DOHH2 (cell line): Measurements from ENCODE around the gene KCNK3.

ENCODE experiments used
- H3F3A ChIP-seq: fragments of 200-600 bp; sonication (generic), shearing (Covaris generic); 2 replicates; pipeline ENCODE4 v1.6.0; 2016; ENCODE audit warnings: antibody characterized with exemption, mild to moderate bottlenecking; ENCODE audit not compliant: control insufficient read depth, insufficient read depth
- H3K27ac ChIP-seq: fragments of 200-600 bp; sonication (generic); 2 replicates; pipeline ENCODE4 v1.5.1; 2014; ENCODE audit warnings: low read depth, mild to moderate bottlenecking, low read length, moderate library complexity
- H3K27me3 ChIP-seq: fragments of 200-600 bp; sonication (generic); 2 replicates; pipeline ENCODE4 v1.6.1; 2014; ENCODE audit warnings: mild to moderate bottlenecking, low read length, mixed read lengths; ENCODE audit not compliant: control insufficient read depth
- H3K36me3 ChIP-seq: fragments of 200-600 bp; sonication (generic); 2 replicates; pipeline ENCODE4 v1.6.1; 2014; ENCODE audit warnings: mild to moderate bottlenecking, low read length, moderate library complexity, mixed read lengths; ENCODE audit not compliant: control insufficient read depth
- H3K4me1 ChIP-seq: fragments of 200-600 bp; sonication (generic); 2 replicates; pipeline ENCODE4 v1.6.1; 2014; ENCODE audit warnings: mild to moderate bottlenecking, low read length, mixed read lengths; ENCODE audit not compliant: control insufficient read depth
- H3K4me2 ChIP-seq: fragments of 200-600 bp; sonication (generic); 2 replicates; pipeline ENCODE4 v1.6.0; 2014; ENCODE audit warnings: mild to moderate bottlenecking, low read length, moderate library complexity
- H3K4me3 ChIP-seq: fragments of 200-600 bp; sonication (generic); 2 replicates; pipeline ENCODE4 v1.5.1; 2014; ENCODE audit warnings: mild to moderate bottlenecking, low read length, mixed read lengths
- H3K79me2 ChIP-seq: fragments of 200-600 bp; sonication (generic); 2 replicates; pipeline ENCODE4 v1.6.1; 2014; ENCODE audit warnings: mild to moderate bottlenecking, low read length, mixed read lengths; ENCODE audit not compliant: control insufficient read depth
- H3K9me2 ChIP-seq: fragments of 200-600 bp; sonication (generic); replicated peaks from 2 replicates; pipeline ENCODE4 v1.6.1; 2014; ENCODE audit warnings: mild to moderate bottlenecking, low read length, mixed read lengths; ENCODE audit not compliant: control insufficient read depth
- H3K9me3 ChIP-seq: fragments of 200-600 bp; sonication (generic); 2 replicates; pipeline ENCODE4 v1.6.1; 2014; ENCODE audit warnings: antibody characterized with exemption, low read length, mixed read lengths; ENCODE audit not compliant: control insufficient read depth, insufficient read depth
- H4K20me1 ChIP-seq: fragments of 200-600 bp; sonication (generic); 2 replicates; pipeline ENCODE4 v1.6.0; 2014; ENCODE audit warnings: low read depth, mild to moderate bottlenecking, antibody characterized with exemption, low read length, moderate library complexity; ENCODE audit not compliant: control insufficient read depth, insufficient read depth
- CTCF ChIP-seq: fragments of 200-600 bp; sonication (generic); IDR thresholded peaks from one replicate; pipeline ENCODE4 v1.5.1; 2014; ENCODE audit warnings: antibody characterized with exemption, mild to moderate bottlenecking, low read depth, low read length; ENCODE audit not compliant: poor library complexity, severe bottlenecking
- EZH2phosphoT487 ChIP-seq: fragments of 200-600 bp; sonication (generic); IDR thresholded peaks from 2 replicates; pipeline ENCODE4 v1.6.1; 2017; ENCODE audit warnings: borderline replicate concordance, mild to moderate bottlenecking, antibody characterized with exemption, low read length, moderate library complexity, mixed read lengths

Gene KCNK3

DNA sequence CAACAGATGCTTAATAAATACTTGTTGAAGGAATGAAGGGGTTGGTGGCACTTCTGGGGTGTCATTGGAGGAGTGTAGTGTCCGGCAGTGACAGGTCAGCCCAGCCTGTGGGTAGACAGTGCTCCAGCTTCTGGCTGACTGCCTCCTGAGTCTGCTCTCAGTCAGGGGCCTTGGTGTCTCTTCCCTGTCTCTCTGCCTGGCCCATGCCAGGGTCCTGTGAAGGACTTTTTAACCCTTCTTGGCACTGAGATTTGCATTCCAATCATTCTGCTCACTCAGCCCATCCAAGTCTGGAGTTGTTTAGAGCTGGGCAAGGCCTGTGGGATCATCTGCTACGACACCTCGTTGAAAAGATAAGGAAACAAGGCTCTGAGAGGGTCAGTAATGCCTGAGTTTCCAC is 1.4 kb upstream of the KCNK3 start:
- H3F3A ChIP-seq: no peaks in the 10 kb centered on the region
- no peaks in the 10 kb centered on the region for H3K36me3 ChIP-seq
- no peaks in the 10 kb centered on the region for H4K20me1 ChIP-seq
- H3K79me2 ChIP-seq: no peaks in the 10 kb centered on the region
- no peak overlapping the region for H3K27ac ChIP-seq
- H3K27me3 ChIP-seq: peaks cover 20% of the 10 kb centered on the region
- TF ChIP-seq CTCF: no peak
- TF ChIP-seq EZH2phosphoT487: no peak
- no peaks in the 10 kb centered on the region for H3K4me1 ChIP-seq
- no peaks in the 10 kb centered on the region for H3K9me3 ChIP-seq
- H3K4me2 ChIP-seq: no peak overlapping the region
- no peak overlapping the region for H3K4me3 ChIP-seq
- H3K9me2 ChIP-seq: no peaks in the 10 kb centered on the region

GRCh38 chr2:26691881-26692278 is 642 bp upstream of the KCNK3 start:
- H3K4me3 ChIP-seq: no peak overlapping the region
- no peak overlapping the region for H3K4me2 ChIP-seq

GRCh38 chr2:26692897-26693849 is 651 bp downstream of the KCNK3 start:
- H3K4me2 ChIP-seq: no peak overlapping the region
- no peaks in the 10 kb centered on the region for H3K79me2 ChIP-seq
- no peaks in the 10 kb centered on the region for H3K9me2 ChIP-seq
- no peaks in the 10 kb centered on the region for H4K20me1 ChIP-seq
- H3K4me1 ChIP-seq: no peaks in the 10 kb centered on the region
- H3K9me3 ChIP-seq: no peaks in the 10 kb centered on the region
- TF ChIP-seq EZH2phosphoT487: no peak
- no peak for TF ChIP-seq CTCF
- H3K4me3 ChIP-seq: no peak overlapping the region
- H3K36me3 ChIP-seq: no peaks in the 10 kb centered on the region
- no peaks in the 10 kb centered on the region for H3F3A ChIP-seq
- peaks cover 19% of the 10 kb centered on the region; the same call in 1 of the 2 replicates for H3K27me3 ChIP-seq
- no peak overlapping the region for H3K27ac ChIP-seq

More at GRCh38 chr2:26691881-26692278, 642 bp upstream of the KCNK3 start:
- Histone ChIP-seq H3F3A (no peaks in the 10 kb centered on the region), H3K36me3 (no peaks in the 10 kb centered on the region), H3K27me3 (peaks cover 16% of the 10 kb centered on the region; the same call in 1 of the 2 replicates), H3K9me3 (no peaks in the 10 kb centered on the region), H3K9me2 (no peaks in the 10 kb centered on the region), H3K79me2 (no peaks in the 10 kb centered on the region), H3K27ac (no peak overlapping the region), H4K20me1 (no peaks in the 10 kb centered on the region), H3K4me1 (no peaks in the 10 kb centered on the region)
- TF ChIP-seq EZH2phosphoT487: no peak
- no peak for TF ChIP-seq CTCF
